ENCODE measurements around the gene RALGAPA2.

DNA sequence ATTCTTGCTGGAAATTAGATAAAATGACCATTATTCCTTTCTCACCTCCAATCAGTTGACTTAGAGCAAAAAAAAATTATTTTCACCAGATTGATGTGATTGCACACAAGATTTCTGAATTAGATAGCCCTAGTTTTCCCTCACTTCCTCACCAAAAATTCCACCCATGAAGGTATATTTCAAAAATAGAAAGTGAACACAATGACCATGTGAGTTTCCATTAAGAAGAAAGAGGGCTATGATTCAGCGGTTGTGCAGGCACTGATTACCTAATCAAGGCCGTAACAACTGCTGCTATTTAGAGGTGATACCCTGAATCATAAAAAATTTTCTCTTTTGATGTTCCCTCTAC is 19.5 kb upstream of the RALGAPA2 start:
- TF ChIP-seq, protein P1, sequence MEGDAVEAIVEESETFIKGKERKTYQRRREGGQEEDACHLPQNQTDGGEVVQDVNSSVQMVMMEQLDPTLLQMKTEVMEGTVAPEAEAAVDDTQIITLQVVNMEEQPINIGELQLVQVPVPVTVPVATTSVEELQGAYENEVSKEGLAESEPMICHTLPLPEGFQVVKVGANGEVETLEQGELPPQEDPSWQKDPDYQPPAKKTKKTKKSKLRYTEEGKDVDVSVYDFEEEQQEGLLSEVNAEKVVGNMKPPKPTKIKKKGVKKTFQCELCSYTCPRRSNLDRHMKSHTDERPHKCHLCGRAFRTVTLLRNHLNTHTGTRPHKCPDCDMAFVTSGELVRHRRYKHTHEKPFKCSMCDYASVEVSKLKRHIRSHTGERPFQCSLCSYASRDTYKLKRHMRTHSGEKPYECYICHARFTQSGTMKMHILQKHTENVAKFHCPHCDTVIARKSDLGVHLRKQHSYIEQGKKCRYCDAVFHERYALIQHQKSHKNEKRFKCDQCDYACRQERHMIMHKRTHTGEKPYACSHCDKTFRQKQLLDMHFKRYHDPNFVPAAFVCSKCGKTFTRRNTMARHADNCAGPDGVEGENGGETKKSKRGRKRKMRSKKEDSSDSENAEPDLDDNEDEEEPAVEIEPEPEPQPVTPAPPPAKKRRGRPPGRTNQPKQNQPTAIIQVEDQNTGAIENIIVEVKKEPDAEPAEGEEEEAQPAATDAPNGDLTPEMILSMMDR (IDR thresholded peaks at IDR 0.05; ENCODE audit: insufficient read depth, low read length, poor library complexity, severe bottlenecking): no peak
- no peak for TF ChIP-seq EZH2phosphoT487 (conservative IDR thresholded peaks at IDR 0.05; ENCODE audit: low read length)
